Lower lobe of right lung (tissue), 2 donors: ENCODE measurements around the gene TMEM239. TPM values are rescaled to one million over a fixed set of nuclear protein-coding genes. Genes with fewer than 3 reads are reported as not detected.

Source experiments
- ATAC-seq, 2 donors: fragments of 200-7000 bp; cut with Tn5 transposase; one replicate each; pipeline ENCODE4 v1.9.1; 2020 to 2022; ENCODE audit warnings: mild to moderate bottlenecking in 2 of 2, moderate library complexity in 2 of 2
- DNase-seq: peaks from one replicate; pipeline ENCODE4 v3.0.0-alpha.2; 2020
- H3K27ac ChIP-seq: fragments of 200-600 bp; one replicate; pipeline ENCODE4 v1.8.0; 2022
- H3K27me3 ChIP-seq: fragments of 200-600 bp; one replicate; pipeline ENCODE4 v1.8.0; 2022; ENCODE audit warnings: low read depth
- H3K36me3 ChIP-seq: fragments of 200-600 bp; one replicate; pipeline ENCODE4 v1.8.0; 2022; ENCODE audit warnings: mild to moderate bottlenecking
- H3K4me1 ChIP-seq: fragments of 200-600 bp; one replicate; pipeline ENCODE4 v1.8.0; 2022
- H3K4me3 ChIP-seq: fragments of 200-600 bp; one replicate; pipeline ENCODE4 v1.8.0; 2022; ENCODE audit warnings: mild to moderate bottlenecking
- H3K9me3 ChIP-seq: fragments of 200-600 bp; one replicate; pipeline ENCODE4 v1.8.0; 2022
- CTCF ChIP-seq: fragments of 200-600 bp; IDR thresholded peaks from one replicate; pipeline ENCODE4 v1.8.0; 2022; ENCODE audit warnings: antibody characterized with exemption, mild to moderate bottlenecking
- intact Hi-C: fragments of 100-400 bp; cut with DNase I; formaldehyde crosslinking; loops from one replicate; pipeline ENCODE4 v1.11.0; 2022
- total RNA-seq: library from RNA; stranded (reverse); fragmentation: NEBNext Ultra II Directional; extraction: Animal tissue kit (Norgen Biotek cat#: 25700); gene quantifications from one replicate; pipeline ENCODE4 v1.2.1, GENCODE V29; 2021
- donor health status: DM: no; HTN: yes; CAD: no; lungs with severe emphysema.

TMEM239 gene
- total RNA-seq, 1 donor from 2014 or later = not detected

GRCh38 chr20:2794202-2794748, 21.9 kb upstream of the TMEM239 start:
- no peak overlapping the region for H3K27ac ChIP-seq
- DNase-seq (no peak), ATAC-seq (no peak)
- no peaks in the 10 kb centered on the region for H3K9me3 ChIP-seq
- TF ChIP-seq CTCF = no peak
- H3K4me3 ChIP-seq = no peak overlapping the region
- intact Hi-C loops = no loop called here
- H3K4me1 ChIP-seq = peaks cover 2% of the 10 kb centered on the region
- no peaks in the 10 kb centered on the region for H3K36me3 ChIP-seq
- H3K27me3 ChIP-seq = peaks cover 20% of the 10 kb centered on the region

GRCh38 chr20:2794866-2795447, 21.2 kb upstream of the TMEM239 start:
- intact Hi-C loops = no loop called here
- ATAC-seq = no peak
- Histone ChIP-seq H3K4me1 (peaks cover 8% of the 10 kb centered on the region), H3K27me3 (peaks cover 27% of the 10 kb centered on the region), H3K27ac (no peak overlapping the region), H3K4me3 (no peak overlapping the region), H3K36me3 (no peaks in the 10 kb centered on the region), H3K9me3 (no peaks in the 10 kb centered on the region)
- no peak for DNase-seq
- no peak for TF ChIP-seq CTCF

- ATAC-seq (no peak), DNase-seq (no peak)
- Histone ChIP-seq H3K9me3 (no peaks in the 10 kb centered on the region), H3K27ac (no peak overlapping the region), H3K4me1 (peaks cover 12% of the 10 kb centered on the region), H3K36me3 (no peaks in the 10 kb centered on the region), H3K4me3 (no peak overlapping the region), H3K27me3 (peaks cover 32% of the 10 kb centered on the region)
- intact Hi-C loops = no loop called here
- no peak for TF ChIP-seq CTCF
Measured at GRCh38 chr20:2795451-2795850, 20.7 kb upstream of the TMEM239 start.

GRCh38 chr20:2796011-2796660, 20.0 kb upstream of the TMEM239 start:
- H3K4me3 ChIP-seq = no peak overlapping the region
- peaks cover 39% of the 10 kb centered on the region for H3K27me3 ChIP-seq
- TF ChIP-seq CTCF = no peak
- H3K9me3 ChIP-seq = no peaks in the 10 kb centered on the region
- intact Hi-C loops = no loop called here
- no peak for ATAC-seq
- no peaks in the 10 kb centered on the region for H3K36me3 ChIP-seq
- H3K4me1 ChIP-seq = peaks cover 19% of the 10 kb centered on the region
- H3K27ac ChIP-seq = no peak overlapping the region
- DNase-seq = no peak

- intact Hi-C loops = no loop called here
- DNase-seq (no peak), ATAC-seq (no peak)
- Histone ChIP-seq H3K4me1 (peaks cover 24% of the 10 kb centered on the region), H3K36me3 (no peaks in the 10 kb centered on the region), H3K4me3 (no peak overlapping the region), H3K27ac (no peak overlapping the region), H3K9me3 (no peaks in the 10 kb centered on the region), H3K27me3 (peaks cover 51% of the 10 kb centered on the region)
- no peak for TF ChIP-seq CTCF
Measured at GRCh38 chr20:2797136-2797983, 18.8 kb upstream of the TMEM239 start.
